Measurements from ENCODE around the gene CRAMP1. TPM values are rescaled to one million over a fixed set of nuclear protein-coding genes. Genes with fewer than 3 reads are reported as not detected.

CRAMP1 gene
- total RNA-seq, 4 donors from 2014 or later, result 11.6 to 30.6 (median 17.8) TPM

DNA sequence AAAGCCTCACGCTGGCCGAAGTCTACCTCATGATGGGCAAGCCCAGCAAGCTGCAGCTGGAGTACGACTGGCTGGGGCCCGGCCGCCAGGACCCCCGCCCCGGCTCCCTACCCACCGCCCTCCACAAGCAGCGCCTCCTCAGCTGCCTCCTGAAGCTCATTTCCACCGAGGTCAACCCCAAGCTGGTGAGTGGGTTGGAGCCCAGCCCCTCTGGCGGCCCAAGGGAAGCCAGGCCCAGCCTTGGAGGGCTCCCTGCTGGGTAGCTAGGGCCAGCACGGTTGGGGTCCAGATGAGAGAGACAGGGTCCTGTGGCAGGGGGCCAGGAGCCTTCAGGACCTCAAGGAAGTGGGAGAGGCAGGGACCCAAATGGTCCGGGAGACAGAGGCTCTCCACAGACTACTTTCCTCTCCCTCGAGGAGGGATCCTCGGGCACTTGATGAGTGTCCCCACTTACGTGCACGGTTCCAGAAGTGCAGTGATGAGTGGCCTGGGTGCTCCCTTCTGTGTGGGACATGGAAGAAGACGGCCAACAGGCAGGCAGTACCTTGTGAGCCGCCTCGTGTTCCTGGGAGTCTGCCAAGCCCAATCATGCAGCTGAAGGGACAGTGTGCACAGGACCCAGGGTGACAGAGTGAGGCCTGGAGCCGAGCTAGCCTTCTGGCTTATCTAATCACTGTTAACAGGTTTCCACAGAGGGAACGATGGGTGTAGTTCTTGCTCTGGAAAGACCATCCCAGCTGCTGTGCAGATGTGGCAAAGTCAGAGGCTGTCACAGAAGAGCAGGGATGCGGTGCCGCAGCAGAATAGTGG is 44.9 kb downstream of the CRAMP1 start:
- H3K27ac ChIP-seq, result no peak overlapping the region
- WGBS, 2 donors, result 85 to 88% methylated on average over 19 to 21 of the region's 24 CpGs

GRCh38 chr16:1657841-1658240 is 45.7 kb downstream of the CRAMP1 start:
- Histone ChIP-seq H3K27me3 (no peaks in the 10 kb centered on the region), H3K27ac (no peak overlapping the region), H3K4me1 (no peaks in the 10 kb centered on the region), H3K36me3 (peaks cover 6 to 100% (median 11%) of the 10 kb centered on the region in 3 donors), H3K4me3 (no peak overlapping the region), H3K9me3 (no peaks in the 10 kb centered on the region)
- TF ChIP-seq EP300 (IDR thresholded peaks at IDR 0.05) (no peak), CTCF (IDR thresholded peaks at IDR 0.05) (no peak), POLR2A (IDR thresholded peaks at IDR 0.05) (no peak)
- 88 to 92% methylated on average over 13 of the region's 13 CpGs for WGBS, 2 donors
- no peak for DNase-seq (ENCODE audit: low spot score in 2 of 2)

More for the DNA sequence above, 44.9 kb downstream of the CRAMP1 start:
- no peak for DNase-seq (ENCODE audit: low spot score in 2 of 2)
- no peak overlapping the region for H3K4me3 ChIP-seq
- H3K4me1 ChIP-seq, result no peaks in the 10 kb centered on the region
- H3K36me3 ChIP-seq, result peaks cover 0 to 100% (median 5%) of the 10 kb centered on the region in 3 donors
- H3K9me3 ChIP-seq, result no peaks in the 10 kb centered on the region
- no peak for TF ChIP-seq CTCF (IDR thresholded peaks at IDR 0.05)
- TF ChIP-seq POLR2A (IDR thresholded peaks at IDR 0.05), result no peak
- no peak for TF ChIP-seq EP300 (IDR thresholded peaks at IDR 0.05)
- no peaks in the 10 kb centered on the region for H3K27me3 ChIP-seq

GRCh38 chr16:1659031-1659430 is 46.9 kb downstream of the CRAMP1 start:
- Histone ChIP-seq H3K4me3 (no peak overlapping the region), H3K36me3 (peaks cover 6 to 100% (median 14%) of the 10 kb centered on the region in 3 donors), H3K27me3 (no peaks in the 10 kb centered on the region), H3K9me3 (no peaks in the 10 kb centered on the region), H3K27ac (no peak overlapping the region), H3K4me1 (no peaks in the 10 kb centered on the region)
- no peak for DNase-seq (ENCODE audit: low spot score in 2 of 2)
- 91 to 92% methylated on average over 5 of the region's 5 CpGs for WGBS, 2 donors
- TF ChIP-seq EP300 (IDR thresholded peaks at IDR 0.05), result no peak
- TF ChIP-seq POLR2A (IDR thresholded peaks at IDR 0.05), result no peak
- no peak for TF ChIP-seq CTCF (IDR thresholded peaks at IDR 0.05)

- Histone ChIP-seq H3K27me3 (no peaks in the 10 kb centered on the region), H3K36me3 (peaks cover 8 to 100% (median 28%) of the 10 kb centered on the region in 3 donors), H3K27ac (no peak overlapping the region), H3K9me3 (no peaks in the 10 kb centered on the region), H3K4me1 (no peaks in the 10 kb centered on the region), H3K4me3 (no peak overlapping the region)
- 81 to 88% methylated on average over 2 of the region's 2 CpGs for WGBS, 2 donors
- TF ChIP-seq CTCF (IDR thresholded peaks at IDR 0.05), result no peak
- no peak for TF ChIP-seq EP300 (IDR thresholded peaks at IDR 0.05)
- no peak for TF ChIP-seq POLR2A (IDR thresholded peaks at IDR 0.05)
- DNase-seq (ENCODE audit: low spot score in 2 of 2), result no peak
Observed at GRCh38 chr16:1661826-1662225, 49.7 kb downstream of the CRAMP1 start.

DNA sequence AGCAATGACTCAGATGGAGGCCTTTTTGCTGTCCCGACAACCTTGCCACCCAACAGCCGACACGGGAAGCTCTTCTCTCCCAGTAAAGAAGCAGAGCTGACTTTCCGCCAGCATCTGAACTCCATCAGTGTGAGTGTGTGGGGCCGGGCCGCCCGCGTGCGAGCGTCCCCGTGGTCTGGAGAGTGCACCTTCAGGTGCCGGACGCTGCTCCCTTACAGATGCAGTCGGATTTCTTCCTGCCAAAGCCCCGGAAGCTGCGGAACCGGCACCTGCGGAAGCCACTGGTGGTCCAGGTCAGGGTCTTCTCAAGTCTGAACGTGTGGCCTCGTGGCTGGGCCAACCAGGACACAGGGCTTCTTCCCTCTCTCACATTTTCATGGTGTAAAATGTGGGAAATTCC is 50.4 kb downstream of the CRAMP1 start:
- no peak for DNase-seq (ENCODE audit: low spot score in 2 of 2)
- Histone ChIP-seq H3K9me3 (no peaks in the 10 kb centered on the region), H3K27me3 (no peaks in the 10 kb centered on the region), H3K27ac (no peak overlapping the region), H3K36me3 (peaks cover 8 to 100% (median 34%) of the 10 kb centered on the region in 3 donors), H3K4me1 (no peaks in the 10 kb centered on the region), H3K4me3 (no peak overlapping the region)
- WGBS, 2 donors, result 93% methylated on average over 20 of the region's 20 CpGs
- TF ChIP-seq POLR2A (IDR thresholded peaks at IDR 0.05) (no peak), CTCF (IDR thresholded peaks at IDR 0.05) (no peak), EP300 (IDR thresholded peaks at IDR 0.05) (no peak)

Measured in tibial nerve (tissue), 4 donors.